Body of pancreas (tissue), 4 donors: ENCODE results near the gene DUOXA1. TPM values are rescaled to one million over a fixed set of nuclear protein-coding genes. Genes with fewer than 3 reads are reported as not detected.
"Not testable (repeated sequence)": the region's sequence is repeated elsewhere in the genome, so short reads cannot be mapped to it uniquely, and the experiment has no call there.

Source experiments
- ATAC-seq: fragments of 150-250 bp; one replicate; pipeline ENCODE4 v1.9.1; 2016
- DNase-seq, 4 donors: peaks; one replicate each; pipeline ENCODE4 v3.0.0-alpha.2; 2019
- H3K27ac ChIP-seq, 4 donors: fragments of 200-600 bp; sonication (generic); 1 replicate in 3 of 4; 2 replicates in 1 of 4; pipeline versions ENCODE4 v1.5.1 to v1.6.1; 2016 to 2019; ENCODE audit warnings: mild to moderate bottlenecking in 1 of 4, mixed read lengths in 1 of 4, moderate library complexity in 1 of 4
- H3K27me3 ChIP-seq, 2 donors: fragments of 200-600 bp; sonication (generic); one replicate each; pipeline ENCODE4 v1.6.0; 2016; ENCODE audit warnings: mild to moderate bottlenecking in 1 of 2
- H3K36me3 ChIP-seq, 2 donors: fragments of 200-600 bp; sonication (generic); replicated peaks in 1 of 2; 2 replicates each; pipeline ENCODE4 v1.5.1; 2016; ENCODE audit warnings: low read depth in 2 of 2; ENCODE audit not compliant: insufficient read depth in 1 of 2
- H3K4me1 ChIP-seq: fragments of 200-600 bp; sonication (generic); one replicate; pipeline ENCODE4 v1.6.0; 2016
- H3K4me3 ChIP-seq, 2 donors: fragments of 200-600 bp; sonication (generic); 1 replicate in 1 of 2; 2 replicates in 1 of 2; pipeline ENCODE4 v1.5.1; 2016 to 2019
- H3K9me3 ChIP-seq, 3 donors: fragments of 200-600 bp; sonication (generic); 1 replicate in 2 of 3; 2 replicates in 1 of 3; pipeline ENCODE4 v1.5.1; 2016
- POLR2A ChIP-seq, 3 donors: fragments of 450-650 bp; IDR thresholded peaks; one replicate each; pipeline ENCODE4 v1.6.1; 2016; ENCODE audit warnings: antibody characterized with exemption in 3 of 3, mild to moderate bottlenecking in 2 of 3
- WGBS, 2 donors: methylation state at CpG; one replicate each; pipeline ENCODE4 v1.1.5; 2017; 5-methylcytosine and 5-hydroxymethylcytosine counted together
- intact Hi-C: fragments of 100-400 bp; cut with DNase I; formaldehyde crosslinking; loops from one replicate; pipeline ENCODE4 v1.15.1; 2023
- total RNA-seq, 2 donors: library from RNA; depleted of rRNA; stranded (reverse); fragments of >200 nt; gene quantifications; one replicate each; pipeline ENCODE4 v1.1.0, GENCODE V29; 2016
- TF ChIP-seq, protein P1 (sequence below), 7 experiments: fragments of 450-650 bp in 4 of 7; fragments of 200-600 bp in 3 of 7; sonication (generic) in 3 of 7; IDR thresholded peaks; one replicate each; pipeline ENCODE4 v1.5.1; 2016 to 2019; ENCODE audit warnings: antibody characterized with exemption in 7 of 7

DUOXA1 gene
- total RNA-seq, 2 donors from 2014 or later, result not detected

DNA sequence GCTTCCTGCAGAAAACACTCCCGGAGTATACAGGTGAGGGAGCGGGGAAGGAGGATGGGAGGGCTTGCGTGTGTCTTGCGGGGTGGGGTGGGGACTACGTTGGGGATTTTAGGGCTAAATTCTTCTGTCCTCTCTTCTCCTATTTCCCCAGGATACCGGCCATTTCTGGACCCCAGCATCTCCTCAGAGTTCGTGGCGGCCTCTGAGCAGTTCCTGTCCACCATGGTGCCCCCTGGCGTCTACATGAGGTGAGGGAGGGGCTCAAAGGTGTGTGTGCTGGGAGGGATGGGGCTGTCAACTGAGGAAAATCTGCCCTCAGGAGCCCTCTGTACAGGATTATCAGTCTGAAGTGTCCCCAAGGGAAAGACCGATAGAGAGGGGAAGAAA lies 6.7 kb upstream of the DUOXA1 start:
- H3K4me1 ChIP-seq, result peaks cover 12% of the 10 kb centered on the region
- no peak for ATAC-seq
- DNase-seq, result no peak
- H3K27ac ChIP-seq, result no peak overlapping the region
- no peaks in the 10 kb centered on the region for H3K36me3 ChIP-seq
- TF ChIP-seq, protein P1, sequence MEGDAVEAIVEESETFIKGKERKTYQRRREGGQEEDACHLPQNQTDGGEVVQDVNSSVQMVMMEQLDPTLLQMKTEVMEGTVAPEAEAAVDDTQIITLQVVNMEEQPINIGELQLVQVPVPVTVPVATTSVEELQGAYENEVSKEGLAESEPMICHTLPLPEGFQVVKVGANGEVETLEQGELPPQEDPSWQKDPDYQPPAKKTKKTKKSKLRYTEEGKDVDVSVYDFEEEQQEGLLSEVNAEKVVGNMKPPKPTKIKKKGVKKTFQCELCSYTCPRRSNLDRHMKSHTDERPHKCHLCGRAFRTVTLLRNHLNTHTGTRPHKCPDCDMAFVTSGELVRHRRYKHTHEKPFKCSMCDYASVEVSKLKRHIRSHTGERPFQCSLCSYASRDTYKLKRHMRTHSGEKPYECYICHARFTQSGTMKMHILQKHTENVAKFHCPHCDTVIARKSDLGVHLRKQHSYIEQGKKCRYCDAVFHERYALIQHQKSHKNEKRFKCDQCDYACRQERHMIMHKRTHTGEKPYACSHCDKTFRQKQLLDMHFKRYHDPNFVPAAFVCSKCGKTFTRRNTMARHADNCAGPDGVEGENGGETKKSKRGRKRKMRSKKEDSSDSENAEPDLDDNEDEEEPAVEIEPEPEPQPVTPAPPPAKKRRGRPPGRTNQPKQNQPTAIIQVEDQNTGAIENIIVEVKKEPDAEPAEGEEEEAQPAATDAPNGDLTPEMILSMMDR (IDR thresholded peaks at IDR 0.05), result no peak
- TF ChIP-seq POLR2A (IDR thresholded peaks at IDR 0.05), result no peak
- peaks cover 0 to 6% of the 10 kb centered on the region in 2 donors for H3K27me3 ChIP-seq
- WGBS, 2 donors, result 22% methylated on average over 10 of the region's 10 CpGs
- intact Hi-C loops, result no loop called here
- H3K9me3 ChIP-seq, result no peaks in the 10 kb centered on the region
- H3K4me3 ChIP-seq, result no peak overlapping the region

DNA sequence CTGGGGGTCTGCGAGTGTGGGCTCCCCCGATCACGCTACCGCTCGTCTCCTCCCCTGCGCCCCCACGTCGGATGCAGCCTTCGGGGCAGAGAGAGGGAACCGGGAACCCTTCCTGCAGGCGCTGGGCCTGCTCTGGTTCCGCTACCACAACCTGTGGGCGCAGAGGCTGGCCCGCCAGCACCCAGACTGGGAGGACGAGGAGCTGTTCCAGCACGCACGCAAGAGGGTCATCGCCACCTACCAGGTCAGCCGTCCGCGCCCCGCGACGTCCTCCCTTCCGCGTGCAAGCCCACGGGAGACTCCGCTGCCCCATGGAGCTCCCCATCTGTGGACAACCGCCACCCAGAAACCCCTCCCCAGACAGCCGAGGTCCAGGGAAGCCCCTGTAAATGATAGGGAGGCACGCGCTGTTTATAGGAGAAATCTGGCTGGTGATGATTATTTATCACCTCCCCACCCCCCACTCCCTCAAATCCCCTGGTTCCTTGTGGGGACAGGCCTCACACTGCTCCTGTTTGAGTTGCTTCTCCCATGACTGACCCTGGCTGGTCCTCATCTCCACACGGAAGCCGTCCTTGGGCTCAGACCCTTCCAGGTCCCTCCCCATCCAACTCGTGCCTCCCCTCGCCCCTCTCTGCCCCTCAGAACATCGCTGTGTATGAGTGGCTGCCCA lies 6.2 kb upstream of the DUOXA1 start:
- H3K4me1 ChIP-seq, result peaks cover 13% of the 10 kb centered on the region
- intact Hi-C loops, H3K4me3 ChIP-seq, ATAC-seq, H3K27ac ChIP-seq, H3K27me3 ChIP-seq, H3K36me3 ChIP-seq, DNase-seq, H3K9me3 ChIP-seq: not testable (repeated sequence)
- WGBS, 2 donors, result 12 to 14% methylated on average over 8 of the region's 37 CpGs

DNA sequence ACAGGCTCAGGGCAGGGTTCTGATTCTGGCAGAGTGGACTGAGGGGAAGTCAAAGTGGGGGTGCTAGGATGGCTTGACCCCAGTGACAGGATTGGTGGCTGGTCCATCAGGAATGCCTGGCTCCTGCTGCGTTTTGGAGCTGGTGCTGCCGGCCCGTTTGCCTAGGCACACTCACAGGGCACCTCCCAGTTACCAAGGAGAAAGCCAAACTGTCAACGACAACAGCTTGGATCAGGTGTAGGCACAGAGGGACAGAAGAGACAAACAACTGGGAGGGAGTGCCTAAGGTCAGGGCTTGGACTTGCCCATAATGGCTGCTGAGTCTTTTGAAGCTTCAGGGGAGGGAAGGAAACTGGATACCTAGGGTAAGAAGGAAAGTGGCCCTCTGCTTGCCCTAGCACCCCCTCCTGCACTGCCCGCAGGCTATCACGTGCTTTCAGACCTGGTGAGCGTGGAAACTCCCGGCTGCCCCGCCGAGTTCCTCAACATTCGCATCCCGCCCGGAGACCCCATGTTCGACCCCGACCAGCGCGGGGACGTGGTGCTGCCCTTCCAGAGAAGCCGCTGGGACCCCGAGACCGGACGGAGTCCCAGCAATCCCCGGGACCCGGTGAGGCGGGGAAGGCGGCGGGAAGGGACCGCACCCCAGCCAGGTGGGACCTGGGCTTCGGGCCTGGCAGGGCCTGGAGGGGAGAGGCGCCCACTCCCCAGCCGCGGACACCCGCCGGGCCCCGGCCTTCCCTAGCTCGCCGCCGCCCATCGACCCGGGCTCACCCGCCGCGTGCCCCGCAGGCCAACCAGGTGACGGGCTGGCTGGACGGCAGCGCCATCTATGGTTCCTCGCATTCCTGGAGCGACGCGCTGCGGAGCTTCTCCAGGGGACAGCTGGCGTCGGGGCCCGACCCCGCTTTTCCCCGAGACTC lies 5.3 kb upstream of the DUOXA1 start:
- H3K27me3 ChIP-seq, result peaks cover 0 to 6% of the 10 kb centered on the region in 2 donors
- 11 to 38% methylated on average over 4 to 56 of the region's 57 CpGs for WGBS, 2 donors
- no peak overlapping the region for H3K4me3 ChIP-seq
- H3K27ac ChIP-seq, result no peak overlapping the region
- intact Hi-C loops, result no loop called here
- ATAC-seq (peak; percentile 77), DNase-seq (peak; percentile 50 to 64 (median 56))
- H3K36me3 ChIP-seq, result no peaks in the 10 kb centered on the region
- H3K4me1 ChIP-seq, result peaks cover 13% of the 10 kb centered on the region
- no peaks in the 10 kb centered on the region for H3K9me3 ChIP-seq
- TF ChIP-seq, protein P1 (IDR thresholded peaks at IDR 0.05), result peak in 5 of 7 experiments; percentile 11 to 47 (median 33)
- TF ChIP-seq POLR2A (IDR thresholded peaks at IDR 0.05), result no peak

DNA sequence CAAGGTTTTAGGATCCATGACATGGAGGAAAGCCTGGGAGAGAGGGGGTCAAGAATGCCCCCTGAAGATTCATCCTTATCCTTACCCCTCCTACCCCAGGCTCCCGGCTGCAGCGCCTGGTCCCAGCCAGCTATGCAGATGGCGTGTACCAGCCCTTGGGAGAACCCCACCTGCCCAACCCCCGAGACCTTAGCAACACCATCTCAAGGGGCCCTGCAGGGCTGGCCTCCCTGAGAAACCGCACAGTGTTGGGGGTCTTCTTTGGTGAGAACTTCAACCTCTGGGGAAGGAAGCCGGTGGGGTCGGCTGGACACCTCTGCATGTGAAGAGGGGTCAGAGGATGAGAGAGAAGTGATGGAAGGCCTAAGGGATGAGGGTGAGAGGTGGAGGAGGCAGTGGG lies 4.4 kb upstream of the DUOXA1 start:
- H3K27ac ChIP-seq, result no peak overlapping the region
- intact Hi-C loops, result no loop called here
- H3K27me3 ChIP-seq, result peaks cover 0 to 6% of the 10 kb centered on the region in 2 donors
- TF ChIP-seq POLR2A (IDR thresholded peaks at IDR 0.05), result no peak
- TF ChIP-seq, protein P1 (IDR thresholded peaks at IDR 0.05), result no peak
- WGBS, 2 donors, result 85 to 92% methylated on average over 3 to 7 of the region's 7 CpGs
- DNase-seq (no peak), ATAC-seq (no peak)
- peaks cover 13% of the 10 kb centered on the region for H3K4me1 ChIP-seq
- H3K4me3 ChIP-seq, result no peak overlapping the region
- no peaks in the 10 kb centered on the region for H3K36me3 ChIP-seq
- no peaks in the 10 kb centered on the region for H3K9me3 ChIP-seq

DNA sequence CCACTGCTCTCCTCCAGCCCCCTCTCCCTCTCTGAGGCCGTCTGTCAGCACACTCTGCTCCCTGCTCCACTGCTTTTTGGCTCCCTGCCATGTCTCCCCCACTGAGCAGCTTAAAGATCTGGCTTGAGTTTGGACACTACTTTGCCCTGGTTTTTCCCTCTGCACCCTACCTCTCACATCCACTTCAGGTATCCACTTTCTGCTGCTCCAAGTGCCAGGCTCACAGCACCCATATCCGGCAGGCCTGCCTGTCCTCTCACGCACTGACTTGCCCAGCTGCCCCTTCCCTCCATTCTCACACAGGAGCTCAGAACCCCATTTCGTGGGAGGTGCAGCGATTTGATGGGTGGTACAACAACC lies 3.9 kb upstream of the DUOXA1 start:
- H3K36me3 ChIP-seq, result no peaks in the 10 kb centered on the region
- WGBS, 2 donors, result 73 to 74% methylated on average over 5 of the region's 5 CpGs
- TF ChIP-seq POLR2A (IDR thresholded peaks at IDR 0.05), result no peak
- TF ChIP-seq, protein P1 (IDR thresholded peaks at IDR 0.05), result no peak
- DNase-seq, result no peak
- no peak overlapping the region for H3K4me3 ChIP-seq
- peaks cover 0 to 6% of the 10 kb centered on the region in 2 donors for H3K27me3 ChIP-seq
- no peak for ATAC-seq
- peaks cover 13% of the 10 kb centered on the region for H3K4me1 ChIP-seq
- no peaks in the 10 kb centered on the region for H3K9me3 ChIP-seq
- intact Hi-C loops, result no loop called here
- H3K27ac ChIP-seq, result no peak overlapping the region
